IMR-90 (cell line): ENCODE measurements around the gene KCNAB1. TPM values are rescaled to one million over a fixed set of nuclear protein-coding genes. Genes with fewer than 3 reads are reported as not detected.

Experiments used
- ATAC-seq: fragments of 200-7000 bp; cut with Tn5 transposase; 2 replicates; pipeline ENCODE4 v1.9.1; 2020; ENCODE audit warnings: low read depth, mild to moderate bottlenecking, moderate library complexity
- BruUV-seq: library from RNA; stranded (reverse); fragments of 400-500 nt; replicated peaks from 2 replicates; lab custom pipeline; 2021; lab: Mats Ljungman, UMichigan
- CTCF ChIA-PET: fragments of 300-600 bp; formaldehyde crosslinking; extraction: SDS; loops from one replicate; lab custom pipeline; 2021; ENCODE audit warnings: antibody characterized with exemption; lab: Yijun Ruan, JAX
- POLR2A ChIA-PET: fragments of 300-600 bp; sonication (Branson Sonifier 250); formaldehyde crosslinking; loops from one replicate; lab custom pipeline; 2022; ENCODE audit warnings: antibody characterized with exemption; ENCODE audit not compliant: unreplicated experiment; lab: Charles Lee
- DNase-seq: peaks from one replicate; pipeline ENCODE4 v3.0.0; 2013
- H2AFZ ChIP-seq: replicated peaks from 2 replicates; pipeline ENCODE3; 2013; ENCODE audit warnings: low read length, mild to moderate bottlenecking; ENCODE audit not compliant: poor library complexity
- H2AK5ac ChIP-seq: 2 replicates; pipeline ENCODE4 v1.6.1; 2013; ENCODE audit warnings: low read depth, low read length, inconsistent platforms
- H2AK9ac ChIP-seq: replicated peaks from 2 replicates; pipeline ENCODE3; 2013; ENCODE audit warnings: mild to moderate bottlenecking, low read depth, low read length, moderate library complexity; ENCODE audit not compliant: poor library complexity
- H2BK120ac ChIP-seq: 2 replicates; pipeline ENCODE4 v1.6.1; 2013; ENCODE audit warnings: low read depth, low read length, inconsistent platforms
- H2BK15ac ChIP-seq: 3 replicates; pipeline ENCODE4 v1.6.1; 2013; ENCODE audit warnings: low read depth, low read length, inconsistent platforms
- H2BK20ac ChIP-seq: 2 replicates; pipeline ENCODE4 v1.6.1; 2013; ENCODE audit warnings: low read depth, mild to moderate bottlenecking, inconsistent platforms, low read length, moderate library complexity
- H2BK5ac ChIP-seq: 2 replicates; pipeline ENCODE4 v1.6.1; 2013; ENCODE audit warnings: mild to moderate bottlenecking, low read depth, low read length, inconsistent platforms; ENCODE audit not compliant: poor library complexity, severe bottlenecking
- H3K14ac ChIP-seq: replicated peaks from 2 replicates; pipeline ENCODE4 v1.6.1; 2013; ENCODE audit warnings: low read depth, low read length, inconsistent platforms
- H3K18ac ChIP-seq: 2 replicates; pipeline ENCODE4 v1.6.1; 2013; ENCODE audit warnings: low read depth, low read length, control low read depth
- H3K23ac ChIP-seq: 2 replicates; pipeline ENCODE4 v1.6.1; 2013; ENCODE audit warnings: low read depth, low read length, inconsistent platforms
- H3K27ac ChIP-seq: 2 replicates; pipeline ENCODE4 v1.5.1; 2013; ENCODE audit warnings: mild to moderate bottlenecking, control low read depth, low read length; ENCODE audit not compliant: insufficient read depth
- H3K27me3 ChIP-seq: 2 replicates; pipeline ENCODE4 v1.6.1; 2013; ENCODE audit warnings: low read length; ENCODE audit not compliant: control insufficient read depth, insufficient read depth
- H3K36me3 ChIP-seq: 2 replicates; pipeline ENCODE4 v1.6.1; 2013; ENCODE audit warnings: low read length, mixed read lengths; ENCODE audit not compliant: control insufficient read depth, insufficient read depth
- H3K4ac ChIP-seq: 2 replicates; pipeline ENCODE4 v1.6.1; 2013; ENCODE audit warnings: low read depth, low read length, inconsistent platforms
- H3K4me1 ChIP-seq: 2 replicates; pipeline ENCODE4 v1.6.1; 2013; ENCODE audit warnings: low read length, mixed read lengths; ENCODE audit not compliant: control insufficient read depth, insufficient read depth
- H3K4me2 ChIP-seq: 2 replicates; pipeline ENCODE4 v1.6.1; 2013; ENCODE audit warnings: low read depth, mild to moderate bottlenecking, control low read depth, low read length, moderate library complexity
- H3K4me3 ChIP-seq: 2 replicates; pipeline ENCODE4 v1.5.1; 2013; ENCODE audit warnings: low read depth, mild to moderate bottlenecking, control low read depth, low read length, moderate library complexity; ENCODE audit not compliant: insufficient read depth
- H3K56ac ChIP-seq: 2 replicates; pipeline ENCODE4 v1.6.1; 2013; ENCODE audit warnings: low read length, inconsistent platforms; ENCODE audit not compliant: insufficient read depth; ENCODE audit errors: extremely low read depth
- H3K79me1 ChIP-seq, 2 experiments: 2 replicates each; pipeline ENCODE4 v1.6.1; 2013; ENCODE audit warnings: low read length in 2 of 2, inconsistent platforms in 1 of 2, low read depth in 1 of 2
- H3K9ac ChIP-seq: 2 replicates; pipeline ENCODE4 v1.6.1; 2013; ENCODE audit warnings: low read depth, low read length, control low read depth
- H3K9me1 ChIP-seq: 2 replicates; pipeline ENCODE4 v1.6.1; 2013; ENCODE audit warnings: low read length, inconsistent platforms; ENCODE audit not compliant: insufficient read depth
- H3K9me3 ChIP-seq: 2 replicates; pipeline ENCODE4 v1.6.1; 2013; ENCODE audit warnings: low read length; ENCODE audit not compliant: control insufficient read depth, insufficient read depth
- H4K20me1 ChIP-seq: 2 replicates; pipeline ENCODE4 v1.6.1; 2013; ENCODE audit warnings: low read length, inconsistent platforms; ENCODE audit not compliant: insufficient read depth
- H4K5ac ChIP-seq: 2 replicates; pipeline ENCODE4 v1.6.1; 2013; ENCODE audit warnings: mild to moderate bottlenecking, low read depth, low read length, control low read depth
- H4K8ac ChIP-seq, 2 experiments: 2 replicates each; pipeline ENCODE4 v1.6.1; 2013; ENCODE audit warnings: low read depth in 2 of 2, low read length in 2 of 2, control low read depth in 1 of 2, inconsistent platforms in 1 of 2
- H4K91ac ChIP-seq: 2 replicates; pipeline ENCODE4 v1.6.1; 2013; ENCODE audit warnings: low read depth, low read length, inconsistent platforms; ENCODE audit not compliant: insufficient read depth
- BHLHE40 ChIP-seq: fragments of 150-350 bp; IDR thresholded peaks from 2 replicates; pipeline ENCODE4 v1.6.1; 2016; ENCODE audit warnings: mild to moderate bottlenecking, low read depth, low read length
- CHD1 ChIP-seq: IDR thresholded peaks from 2 replicates; pipeline ENCODE4 v1.6.1; 2012; ENCODE audit warnings: low read depth, low read length, improper control_type of control experiment
- MAZ ChIP-seq: IDR thresholded peaks from 2 replicates; pipeline ENCODE4 v1.6.1; 2012; ENCODE audit warnings: low read depth, mild to moderate bottlenecking, low read length, improper control_type of control experiment, moderate library complexity, borderline replicate concordance
- POLR2A ChIP-seq: IDR thresholded peaks from 2 replicates; pipeline ENCODE4 v1.6.1; 2012; ENCODE audit warnings: mild to moderate bottlenecking, low read depth, low read length
- RAD21 ChIP-seq: IDR thresholded peaks from 2 replicates; pipeline ENCODE4 v1.6.1; 2012; ENCODE audit warnings: low read length, improper control_type of control experiment
- RFX5 ChIP-seq: IDR thresholded peaks from 2 replicates; pipeline ENCODE4 v1.8.0; 2012; ENCODE audit warnings: low read depth, mild to moderate bottlenecking, low read length, moderate library complexity
- SMC3 ChIP-seq: fragments of 150-350 bp; IDR thresholded peaks from 2 replicates; pipeline ENCODE4 v1.6.1; 2016; ENCODE audit warnings: low read depth, mild to moderate bottlenecking, antibody characterized with exemption, low read length, moderate library complexity
- WGBS, 2 experiments: methylation state at CpG; one replicate each; pipeline versions ENCODE4 v1.1.5 to v1.1.7; 2013; ENCODE audit warnings: missing lambda C conversion rate in 2 of 2; ENCODE audit not compliant: insufficient read length in 1 of 2; ENCODE audit errors: extremely low coverage in 2 of 2; 5-methylcytosine and 5-hydroxymethylcytosine counted together
- dilution Hi-C: fragments of 300-500 bp; cut with HindIII; formaldehyde crosslinking; loops from one replicate; pipeline ENCODE4 v1.14.3; 2018; ENCODE audit warnings: low sequenced_read_pairs; ENCODE audit not compliant: unreplicated experiment
- in situ Hi-C: fragments of 300-500 bp; cut with MboI; formaldehyde crosslinking; loops from 3 replicates; pipeline ENCODE4 v1.14.3; 2019; ENCODE audit warnings: low sequenced_read_pairs, inconsistent platforms, mixed read lengths
- intact Hi-C: fragments of 100-400 bp; cut with micrococcal nuclease; formaldehyde crosslinking; loops from 2 replicates; pipeline ENCODE4 v1.10.0; 2022
- polyA plus RNA-seq, 3 experiments: library from polyadenylated mRNA; depleted of rRNA; stranded (reverse); fragments of >200 nt; gene quantifications; 2 replicates each; pipeline ENCODE4 v1.2.3, GENCODE V29; 2012; ENCODE audit warnings: low replicate concordance in 1 of 3
- total RNA-seq: library from RNA; depleted of rRNA; stranded (reverse); fragments of >200 nt; gene quantifications from 2 replicates; pipeline ENCODE4 v1.2.3, GENCODE V29; 2012
- TF ChIP-seq, protein P1 (sequence below): fragments of 150-350 bp; IDR thresholded peaks from 2 replicates; pipeline ENCODE4 v1.6.1; 2017; ENCODE audit warnings: mild to moderate bottlenecking, antibody characterized with exemption, low read length, low read depth
- TF ChIP-seq, protein P2 (sequence below): conservative IDR thresholded peaks from 2 replicates; pipeline ENCODE4 v1.5.1; 2012; ENCODE audit warnings: mild to moderate bottlenecking, low read depth, low read length, improper control_type of control experiment

Gene KCNAB1
- total and polyA plus RNA-seq, 2 of the 4 experiments (the other 2 are of a cell fraction) = under 0.01 to 0.07 TPM

DNA sequence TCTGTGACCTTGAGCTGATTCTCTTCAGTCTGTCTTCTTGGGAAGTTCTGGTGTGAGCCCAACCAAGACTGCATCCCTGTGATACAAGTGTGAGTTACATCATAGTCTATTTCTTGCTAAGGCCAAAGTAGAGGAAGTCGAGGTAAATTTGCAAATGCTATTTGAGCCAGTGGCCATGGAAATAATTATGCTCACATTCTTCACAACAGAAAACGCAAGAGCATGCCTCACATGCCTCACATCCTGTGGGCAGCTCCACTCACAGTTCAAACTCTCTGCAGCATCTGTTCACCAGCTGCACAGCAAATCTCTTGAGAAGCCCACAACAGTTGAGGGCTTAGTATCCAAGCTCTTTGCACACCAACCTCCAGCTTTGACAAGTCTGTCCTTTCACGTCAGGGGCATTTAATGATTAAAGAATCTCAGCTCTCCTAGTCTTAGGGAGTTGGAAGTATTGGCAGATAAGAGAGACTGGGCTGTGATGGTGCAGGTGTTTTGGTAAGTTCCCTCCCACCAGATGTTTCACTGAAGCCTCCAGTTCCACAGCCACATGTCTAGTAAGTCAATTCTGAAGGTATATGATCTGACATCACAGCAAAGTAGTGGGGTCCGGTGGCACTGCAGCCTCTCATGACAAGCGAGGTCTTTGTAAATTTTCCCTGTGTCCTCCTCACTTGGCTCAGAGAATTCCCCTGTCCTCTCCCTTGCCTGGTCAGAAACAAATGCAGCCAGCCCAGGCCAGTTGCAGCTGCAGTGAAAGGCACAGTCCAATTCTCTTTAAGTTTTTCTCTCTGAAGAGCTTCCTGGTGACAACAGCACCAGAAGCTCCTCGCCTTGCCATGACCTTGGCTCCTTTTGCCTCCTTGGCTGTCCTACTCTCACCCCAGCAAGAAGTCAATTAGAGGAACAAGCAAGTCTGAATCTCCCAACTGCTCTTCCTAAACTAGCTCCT, 268.4 kb downstream of the KCNAB1 start:
- Histone ChIP-seq H4K91ac (no peak overlapping the region), H2AK5ac (no peak overlapping the region), H3K27ac (no peak overlapping the region), H2BK15ac (no peak overlapping the region), H4K8ac (no peak overlapping the region), H3K56ac (no peak overlapping the region), H2BK5ac (no peak overlapping the region), H3K27me3 (peaks cover 15% of the 10 kb centered on the region), H4K20me1 (no peaks in the 10 kb centered on the region), H3K4me1 (no peaks in the 10 kb centered on the region), H3K9me3 (no peaks in the 10 kb centered on the region), H2BK120ac (no peak overlapping the region), H2AFZ (no peak overlapping the region), H3K9ac (no peak overlapping the region), H3K4ac (no peak overlapping the region), H3K23ac (no peak overlapping the region; the same call in 1 of the 2 replicates), H4K5ac (no peak overlapping the region), H2BK20ac (no peak overlapping the region), H3K4me2 (no peak overlapping the region), H2AK9ac (no peak overlapping the region), H3K14ac (no peak overlapping the region), H3K4me3 (no peak overlapping the region), H3K18ac (no peak overlapping the region), H3K9me1 (no peaks in the 10 kb centered on the region), H3K79me1 (no peaks in the 10 kb centered on the region), H3K36me3 (no peaks in the 10 kb centered on the region)
- 73% methylated on average over 3 of the region's 6 CpGs; no CpG with 5 or more reads in 1 of the 2 experiments for WGBS, 2 experiments
- DNase-seq = peak; percentile 84
- POLR2A ChIA-PET = no interaction called here
- BruUV-seq = no TSS peak
- ATAC-seq = peak; percentile 32
- TF ChIP-seq, protein P1, sequence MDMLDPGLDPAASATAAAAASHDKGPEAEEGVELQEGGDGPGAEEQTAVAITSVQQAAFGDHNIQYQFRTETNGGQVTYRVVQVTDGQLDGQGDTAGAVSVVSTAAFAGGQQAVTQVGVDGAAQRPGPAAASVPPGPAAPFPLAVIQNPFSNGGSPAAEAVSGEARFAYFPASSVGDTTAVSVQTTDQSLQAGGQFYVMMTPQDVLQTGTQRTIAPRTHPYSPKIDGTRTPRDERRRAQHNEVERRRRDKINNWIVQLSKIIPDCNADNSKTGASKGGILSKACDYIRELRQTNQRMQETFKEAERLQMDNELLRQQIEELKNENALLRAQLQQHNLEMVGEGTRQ = no peak
- TF ChIP-seq SMC3 (no peak), RFX5 (no peak), BHLHE40 (no peak), MAZ (no peak), RAD21 (no peak), POLR2A (no peak), CHD1 (no peak)
- TF ChIP-seq, protein P2, sequence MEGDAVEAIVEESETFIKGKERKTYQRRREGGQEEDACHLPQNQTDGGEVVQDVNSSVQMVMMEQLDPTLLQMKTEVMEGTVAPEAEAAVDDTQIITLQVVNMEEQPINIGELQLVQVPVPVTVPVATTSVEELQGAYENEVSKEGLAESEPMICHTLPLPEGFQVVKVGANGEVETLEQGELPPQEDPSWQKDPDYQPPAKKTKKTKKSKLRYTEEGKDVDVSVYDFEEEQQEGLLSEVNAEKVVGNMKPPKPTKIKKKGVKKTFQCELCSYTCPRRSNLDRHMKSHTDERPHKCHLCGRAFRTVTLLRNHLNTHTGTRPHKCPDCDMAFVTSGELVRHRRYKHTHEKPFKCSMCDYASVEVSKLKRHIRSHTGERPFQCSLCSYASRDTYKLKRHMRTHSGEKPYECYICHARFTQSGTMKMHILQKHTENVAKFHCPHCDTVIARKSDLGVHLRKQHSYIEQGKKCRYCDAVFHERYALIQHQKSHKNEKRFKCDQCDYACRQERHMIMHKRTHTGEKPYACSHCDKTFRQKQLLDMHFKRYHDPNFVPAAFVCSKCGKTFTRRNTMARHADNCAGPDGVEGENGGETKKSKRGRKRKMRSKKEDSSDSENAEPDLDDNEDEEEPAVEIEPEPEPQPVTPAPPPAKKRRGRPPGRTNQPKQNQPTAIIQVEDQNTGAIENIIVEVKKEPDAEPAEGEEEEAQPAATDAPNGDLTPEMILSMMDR = no peak
- dilution Hi-C loops = no loop called here
- in situ Hi-C loops = loop anchor here (10.0 kb wide), 1 partner anchor 234 kb away; no protein-coding TSS in a partner anchor
- intact Hi-C loops = loop anchor here (10.0 kb wide), 1 partner anchor 746 kb away; no protein-coding TSS in a partner anchor
- CTCF ChIA-PET = interaction anchor here (1.2 kb wide), 1 partner anchor 121 kb away, joined by 3 read pairs; no protein-coding TSS in a partner anchor
